K562 (cell line): ENCODE results near the gene CCM2.

Source experiments
- BCLAF1 ChIP-seq, 2 experiments: fragments of 450-650 bp in 1 of 2; IDR thresholded peaks; 2 replicates each; pipeline ENCODE4 v1.6.1; 2011 to 2017; ENCODE audit warnings: low read depth in 2 of 2, antibody characterized with exemption in 1 of 2, borderline replicate concordance in 1 of 2, low read length in 1 of 2, mild to moderate bottlenecking in 1 of 2, mixed read lengths in 1 of 2; ENCODE audit not compliant: control insufficient read depth in 1 of 2
- EGR1 ChIP-seq: fragments of 450-650 bp; conservative IDR thresholded peaks from 2 replicates; pipeline ENCODE4 v1.6.1; 2017; ENCODE audit warnings: mild to moderate bottlenecking
- ESRRA ChIP-seq: fragments of 450-650 bp; IDR thresholded peaks from 2 replicates; pipeline ENCODE4 v1.6.1; 2014; ENCODE audit warnings: low read depth, mild to moderate bottlenecking, moderate library complexity, borderline replicate concordance
- MTF1 ChIP-seq: fragments of 250-450 bp; sonication (Bioruptor Pico); IDR thresholded peaks from 2 replicates; pipeline ENCODE4 v1.9.0; 2021; ENCODE audit warnings: moderate library complexity, mild to moderate bottlenecking, inconsistent platforms, borderline replicate concordance
- NBN ChIP-seq: fragments of 450-650 bp; IDR thresholded peaks from 2 replicates; pipeline ENCODE4 v1.6.1; 2016; ENCODE audit warnings: low read depth, mild to moderate bottlenecking
- NUFIP1 ChIP-seq: fragments of 450-650 bp; IDR thresholded peaks from 2 replicates; pipeline ENCODE4 v1.6.1; 2018; ENCODE audit not compliant: partially characterized antibody
- RBBP5 ChIP-seq: fragments of 200-600 bp; sonication (generic); IDR thresholded peaks from 2 replicates; pipeline ENCODE4 v1.6.1; 2012; ENCODE audit warnings: borderline replicate concordance, mild to moderate bottlenecking, low read length, control low read depth, inconsistent platforms; ENCODE audit not compliant: insufficient read depth, poor library complexity, severe bottlenecking
- SRF ChIP-seq, 2 experiments: fragments of 250-450, 450-650 bp in 1 of 2; sonication (Bioruptor Pico) in 1 of 2; sonication (generic) in 1 of 2; formaldehyde crosslinking; IDR thresholded peaks; 2 replicates each; pipeline versions ENCODE4 v1.5.0 to v1.5.1; 2020 to 2022; ENCODE audit warnings: mild to moderate bottlenecking in 1 of 2, missing genetic modification reagents in 1 of 2
- SRSF7 ChIP-seq: fragments of 200-400 bp; formaldehyde crosslinking; optimal IDR thresholded peaks from 2 replicates; pipeline ENCODE3; 2017; ENCODE audit warnings: mild to moderate bottlenecking, low read depth, low read length
- TEAD4 ChIP-seq, 2 experiments: sonication (generic) in 1 of 2; formaldehyde crosslinking in 1 of 2; IDR thresholded peaks; 2 replicates each; pipeline versions ENCODE4 v1.6.1 to v1.8.0; 2012 to 2022; ENCODE audit warnings: borderline replicate concordance in 1 of 2, inconsistent platforms in 1 of 2, low read length in 1 of 2, mild to moderate bottlenecking in 1 of 2, missing genetic modification reagents in 1 of 2
- TRIM28 ChIP-seq: fragments of 450-650 bp; IDR thresholded peaks from 2 replicates; pipeline ENCODE4 v1.6.1; 2017
- ZKSCAN3 ChIP-seq: fragments of 250-450 bp; sonication (Bioruptor Pico); IDR thresholded peaks from 2 replicates; pipeline ENCODE4 v1.4.0; 2020
- TF ChIP-seq, protein P1 (sequence below), 3 experiments: IDR thresholded peaks in 2 of 3; conservative IDR thresholded peaks in 1 of 3; 2 replicates each; pipeline ENCODE4 v1.5.1; 2011 to 2012; ENCODE audit warnings: low read length in 3 of 3, mild to moderate bottlenecking in 3 of 3, control low read depth in 2 of 3, improper control_type of control experiment in 1 of 3, inconsistent platforms in 1 of 3, low read depth in 1 of 3, mixed read lengths in 1 of 3, moderate library complexity in 1 of 3; ENCODE audit not compliant: insufficient read depth in 2 of 3
- TF ChIP-seq, protein P2 (sequence below): fragments of 250-450 bp; sonication (Bioruptor Pico); IDR thresholded peaks from 2 replicates; pipeline ENCODE4 v1.9.0; 2021; ENCODE audit warnings: mild to moderate bottlenecking, inconsistent platforms

DNA sequence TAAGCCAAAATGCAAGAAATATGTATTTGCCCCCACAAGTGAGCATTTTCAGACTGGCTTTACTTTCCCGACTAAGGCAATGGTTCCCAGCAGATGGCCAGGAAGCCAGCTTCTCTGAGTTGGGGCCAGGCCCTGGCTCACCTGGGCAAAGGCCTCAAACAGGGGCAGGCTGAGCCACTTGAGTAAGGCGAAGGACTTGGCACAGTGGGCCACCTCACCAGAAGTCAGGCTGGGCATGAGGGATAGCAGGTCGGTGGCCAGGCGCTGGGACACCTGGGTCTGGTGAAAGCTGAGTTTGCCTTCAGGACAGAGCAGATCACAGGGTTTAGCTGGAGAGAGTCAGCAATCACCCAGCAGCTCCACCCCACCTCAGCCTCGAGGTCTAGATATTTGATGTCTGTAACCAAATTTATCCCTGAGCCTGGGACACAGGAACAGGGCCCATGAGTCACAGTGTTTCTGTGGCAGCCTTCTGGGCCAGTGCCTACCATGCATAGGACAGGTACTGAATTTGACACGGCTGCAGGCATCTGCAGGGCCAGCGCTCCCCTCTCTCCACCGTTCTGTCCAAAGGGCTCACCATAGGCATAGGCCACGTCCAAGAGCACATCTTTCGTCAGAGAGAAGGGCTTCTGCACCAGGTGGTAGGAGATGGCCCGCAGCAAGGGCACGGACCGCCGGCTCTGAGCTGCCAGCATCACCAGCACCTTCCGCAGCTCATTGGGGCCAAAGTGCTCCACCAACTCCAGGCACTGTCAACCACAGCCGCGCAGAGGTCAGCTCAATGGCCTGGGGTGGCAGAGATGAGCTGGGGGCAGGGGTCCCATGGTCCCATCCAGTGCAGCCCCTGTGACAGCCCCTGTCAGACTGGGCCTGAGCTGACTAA is 104.2 kb downstream of the CCM2 start:
- no peak for TF ChIP-seq MTF1 (CRISPR knock-in tag)
- no peak for TF ChIP-seq ZKSCAN3
- TF ChIP-seq, protein P1, sequence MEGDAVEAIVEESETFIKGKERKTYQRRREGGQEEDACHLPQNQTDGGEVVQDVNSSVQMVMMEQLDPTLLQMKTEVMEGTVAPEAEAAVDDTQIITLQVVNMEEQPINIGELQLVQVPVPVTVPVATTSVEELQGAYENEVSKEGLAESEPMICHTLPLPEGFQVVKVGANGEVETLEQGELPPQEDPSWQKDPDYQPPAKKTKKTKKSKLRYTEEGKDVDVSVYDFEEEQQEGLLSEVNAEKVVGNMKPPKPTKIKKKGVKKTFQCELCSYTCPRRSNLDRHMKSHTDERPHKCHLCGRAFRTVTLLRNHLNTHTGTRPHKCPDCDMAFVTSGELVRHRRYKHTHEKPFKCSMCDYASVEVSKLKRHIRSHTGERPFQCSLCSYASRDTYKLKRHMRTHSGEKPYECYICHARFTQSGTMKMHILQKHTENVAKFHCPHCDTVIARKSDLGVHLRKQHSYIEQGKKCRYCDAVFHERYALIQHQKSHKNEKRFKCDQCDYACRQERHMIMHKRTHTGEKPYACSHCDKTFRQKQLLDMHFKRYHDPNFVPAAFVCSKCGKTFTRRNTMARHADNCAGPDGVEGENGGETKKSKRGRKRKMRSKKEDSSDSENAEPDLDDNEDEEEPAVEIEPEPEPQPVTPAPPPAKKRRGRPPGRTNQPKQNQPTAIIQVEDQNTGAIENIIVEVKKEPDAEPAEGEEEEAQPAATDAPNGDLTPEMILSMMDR (IDR thresholded peaks at IDR 0.05 in 2 of 3, conservative IDR thresholded peaks at IDR 0.05 in 1 of 3; ENCODE audit: insufficient read depth in 2 of 3, low read depth in 1 of 3, low read length in 3 of 3) = no peak
- TF ChIP-seq BCLAF1 (IDR thresholded peaks at IDR 0.05; ENCODE audit: borderline replicate concordance in 1 of 2, control insufficient read depth in 1 of 2, low read depth in 2 of 2, low read length in 1 of 2) = no peak
- no peak for TF ChIP-seq TEAD4 (IDR thresholded peaks at IDR 0.05; ENCODE audit: low read length)
- no peak for TF ChIP-seq TEAD4 (CRISPR knock-in tag; IDR thresholded peaks at IDR 0.05; ENCODE audit: borderline replicate concordance)
- TF ChIP-seq TRIM28 = no peak
- TF ChIP-seq RBBP5 = no peak
- TF ChIP-seq, protein P2, sequence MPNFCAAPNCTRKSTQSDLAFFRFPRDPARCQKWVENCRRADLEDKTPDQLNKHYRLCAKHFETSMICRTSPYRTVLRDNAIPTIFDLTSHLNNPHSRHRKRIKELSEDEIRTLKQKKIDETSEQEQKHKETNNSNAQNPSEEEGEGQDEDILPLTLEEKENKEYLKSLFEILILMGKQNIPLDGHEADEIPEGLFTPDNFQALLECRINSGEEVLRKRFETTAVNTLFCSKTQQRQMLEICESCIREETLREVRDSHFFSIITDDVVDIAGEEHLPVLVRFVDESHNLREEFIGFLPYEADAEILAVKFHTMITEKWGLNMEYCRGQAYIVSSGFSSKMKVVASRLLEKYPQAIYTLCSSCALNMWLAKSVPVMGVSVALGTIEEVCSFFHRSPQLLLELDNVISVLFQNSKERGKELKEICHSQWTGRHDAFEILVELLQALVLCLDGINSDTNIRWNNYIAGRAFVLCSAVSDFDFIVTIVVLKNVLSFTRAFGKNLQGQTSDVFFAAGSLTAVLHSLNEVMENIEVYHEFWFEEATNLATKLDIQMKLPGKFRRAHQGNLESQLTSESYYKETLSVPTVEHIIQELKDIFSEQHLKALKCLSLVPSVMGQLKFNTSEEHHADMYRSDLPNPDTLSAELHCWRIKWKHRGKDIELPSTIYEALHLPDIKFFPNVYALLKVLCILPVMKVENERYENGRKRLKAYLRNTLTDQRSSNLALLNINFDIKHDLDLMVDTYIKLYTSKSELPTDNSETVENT (CRISPR knock-in tag) = no peak
- TF ChIP-seq SRSF7 = no peak
- TF ChIP-seq SRF (CRISPR knock-in tag; IDR thresholded peaks at IDR 0.05) = no peak
- TF ChIP-seq NUFIP1 = no peak
- TF ChIP-seq NBN = no peak
- TF ChIP-seq EGR1 = no peak
- no peak for TF ChIP-seq ESRRA
